GM11168 (cell line): ENCODE data around the gene AMELX.

Source experiments
- in situ Hi-C: fragments of 300-500 bp; cut with MboI; formaldehyde crosslinking; loops from one replicate; pipeline ENCODE4 v1.12.0; 2022; ENCODE audit warnings: low sequenced_read_pairs; ENCODE audit not compliant: unreplicated experiment

Gene AMELX

DNA sequence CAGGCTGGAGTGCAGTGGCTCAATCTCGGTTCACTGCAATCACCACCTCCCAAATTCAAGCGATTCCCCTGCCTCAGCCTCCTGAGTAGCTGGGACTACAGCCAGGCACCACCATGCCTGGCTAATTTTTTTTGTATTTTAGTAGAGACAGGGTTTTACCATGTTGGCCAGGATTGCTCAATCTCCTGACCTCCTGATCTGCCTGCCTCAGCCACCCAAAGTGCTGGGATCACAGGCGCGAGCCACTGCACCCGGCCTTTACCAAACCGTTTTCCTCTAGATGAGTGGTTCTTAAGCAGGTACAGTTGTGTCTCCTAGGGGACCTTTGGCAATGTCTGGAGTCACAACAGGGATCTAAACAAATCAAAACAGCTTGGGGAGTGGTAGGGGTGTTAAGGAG lies 11.6 kb downstream of the AMELX start:
- in situ Hi-C loops, result no loop called here

DNA sequence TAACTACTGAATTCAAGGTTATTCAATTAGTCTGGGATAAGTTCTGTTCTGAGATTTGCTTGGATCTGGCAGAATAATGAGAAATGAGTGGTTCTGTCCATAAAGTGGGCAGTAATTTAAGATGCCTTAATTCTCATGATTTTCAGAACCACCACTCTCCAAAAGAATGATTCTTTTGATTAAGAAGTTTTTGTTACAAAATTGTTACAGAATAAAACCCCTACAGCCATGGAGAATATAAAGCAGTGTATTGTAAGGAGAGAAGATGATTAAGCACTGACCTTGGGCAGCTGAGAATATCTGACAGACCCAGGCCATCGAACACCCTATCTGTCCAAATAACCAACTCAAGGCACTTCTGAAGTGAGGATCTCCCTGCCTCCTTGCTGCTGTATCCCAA lies 12.4 kb downstream of the AMELX start:
- in situ Hi-C loops, result no loop called here

DNA sequence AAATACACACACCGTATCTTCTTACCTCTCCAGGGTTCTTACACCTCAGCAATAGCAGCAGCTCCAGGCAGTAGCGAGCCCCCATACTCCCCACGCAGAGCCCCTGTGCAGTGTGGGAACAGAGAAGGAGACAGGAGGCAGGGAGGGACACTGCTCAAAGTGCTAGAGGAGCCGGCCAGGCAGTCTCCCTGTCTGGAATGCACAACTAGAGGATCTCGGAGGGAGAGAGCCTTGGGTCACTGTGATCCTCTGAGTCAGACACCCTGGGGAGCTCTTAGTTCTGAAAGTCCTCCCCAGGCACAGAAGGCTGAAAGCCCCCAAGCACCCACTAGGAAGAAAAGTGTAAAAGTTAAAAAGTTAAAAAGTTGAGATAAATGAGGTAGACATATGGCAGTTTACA lies 16.0 kb downstream of the AMELX start:
- in situ Hi-C loops, result no loop called here

DNA sequence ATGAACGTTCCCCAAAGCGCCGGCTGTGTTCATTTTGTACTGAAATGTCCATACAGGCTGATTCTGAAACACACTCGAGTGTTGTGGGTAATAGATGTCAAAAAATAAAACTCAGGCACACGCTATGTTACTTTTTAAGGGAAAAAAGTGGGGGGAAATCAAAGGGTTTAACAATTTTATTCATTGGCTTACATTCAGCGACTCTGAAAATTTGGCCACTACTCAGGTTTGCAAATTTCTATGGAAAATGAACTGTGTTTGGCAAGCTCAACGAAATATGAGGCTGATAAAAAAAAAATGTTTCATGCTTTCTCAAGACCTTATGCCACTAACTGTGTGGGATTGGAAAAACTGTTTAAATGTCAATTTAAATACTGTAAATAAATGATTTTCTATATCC lies 18.5 kb downstream of the AMELX start:
- in situ Hi-C loops, result no loop called here

GRCh38 chrX:11319806-11320520 lies 26.8 kb downstream of the AMELX start:
- in situ Hi-C loops, result no loop called here

DNA sequence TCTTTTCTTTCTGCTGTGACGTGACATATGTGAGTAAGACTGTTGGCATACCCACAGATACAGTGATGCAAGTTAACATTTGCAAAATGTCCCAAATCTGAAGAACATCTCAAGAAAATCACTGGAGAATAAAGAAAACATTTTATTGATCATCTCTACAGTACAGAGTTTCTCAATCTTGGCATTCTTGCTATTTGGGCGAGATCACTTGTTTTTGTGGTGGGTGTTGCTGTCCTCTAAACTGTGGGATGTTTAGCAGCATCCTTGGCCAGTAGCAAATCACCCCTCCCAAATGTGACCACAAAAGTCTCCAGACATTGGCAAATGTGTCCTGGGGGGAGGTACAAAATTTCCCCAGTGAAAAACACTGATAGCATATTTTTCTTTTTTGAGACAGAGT lies 28.8 kb downstream of the AMELX start:
- in situ Hi-C loops, result no loop called here

DNA sequence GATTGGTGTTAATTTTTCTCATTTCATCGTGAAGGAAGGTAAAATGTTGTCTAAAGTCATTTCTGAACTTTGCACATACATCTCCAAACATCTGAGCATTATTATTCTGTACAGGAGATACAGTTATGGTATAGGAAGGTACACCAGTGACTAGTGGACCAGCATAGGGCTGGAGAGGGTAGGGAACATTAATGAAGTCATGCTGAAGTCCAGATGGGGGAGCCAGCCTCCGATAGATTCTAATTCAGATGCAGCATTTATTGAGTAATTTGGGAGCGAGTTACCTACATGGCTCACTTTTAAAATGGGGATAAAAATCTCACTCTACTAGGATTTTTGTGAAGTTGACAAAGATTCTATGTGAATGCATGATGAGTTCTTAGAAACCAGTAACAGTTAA lies 34.9 kb downstream of the AMELX start:
- in situ Hi-C loops, result no loop called here

DNA sequence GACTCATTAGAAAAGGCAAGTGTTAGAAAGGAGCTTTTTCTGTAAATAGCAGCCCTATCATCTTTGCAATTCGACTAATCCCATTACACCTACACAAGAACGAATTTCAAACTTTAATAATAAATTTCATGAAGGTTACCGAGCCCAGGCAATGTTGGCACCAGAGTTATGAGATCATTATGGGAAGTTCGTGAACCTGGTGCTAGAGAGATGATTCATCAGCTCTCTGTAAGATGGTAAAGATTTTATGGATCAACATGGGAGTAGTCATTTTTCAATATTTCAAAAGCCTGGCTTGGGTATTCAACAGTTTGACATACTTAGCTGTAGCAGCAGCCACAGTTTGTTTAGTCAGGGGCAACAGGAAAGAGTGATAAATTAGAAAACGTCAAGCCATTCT lies 35.8 kb downstream of the AMELX start:
- in situ Hi-C loops, result no loop called here

- in situ Hi-C loops, result no loop called here
These were observed 38.6 kb downstream of the AMELX start for GRCh38 chrX:11331788-11332187.

DNA sequence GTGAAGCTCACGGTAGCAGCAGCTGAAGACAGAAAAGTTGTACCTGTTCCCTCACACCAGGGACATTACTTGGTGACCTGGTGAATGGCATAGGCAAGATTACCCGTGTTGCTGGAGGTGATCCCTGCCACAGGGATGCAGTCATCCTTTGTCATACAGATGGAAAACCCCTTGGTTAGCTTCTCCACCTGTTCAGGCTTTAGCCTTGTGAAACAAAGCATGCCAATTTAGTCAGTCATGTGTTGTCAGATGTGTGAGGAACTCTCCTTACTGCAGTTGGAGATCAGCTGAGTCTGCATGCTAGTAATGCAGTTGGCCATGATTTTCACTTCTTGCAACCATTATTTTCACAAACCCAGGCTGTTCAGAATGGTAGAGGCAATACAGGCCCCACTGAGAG lies 41.0 kb downstream of the AMELX start:
- in situ Hi-C loops, result no loop called here

DNA sequence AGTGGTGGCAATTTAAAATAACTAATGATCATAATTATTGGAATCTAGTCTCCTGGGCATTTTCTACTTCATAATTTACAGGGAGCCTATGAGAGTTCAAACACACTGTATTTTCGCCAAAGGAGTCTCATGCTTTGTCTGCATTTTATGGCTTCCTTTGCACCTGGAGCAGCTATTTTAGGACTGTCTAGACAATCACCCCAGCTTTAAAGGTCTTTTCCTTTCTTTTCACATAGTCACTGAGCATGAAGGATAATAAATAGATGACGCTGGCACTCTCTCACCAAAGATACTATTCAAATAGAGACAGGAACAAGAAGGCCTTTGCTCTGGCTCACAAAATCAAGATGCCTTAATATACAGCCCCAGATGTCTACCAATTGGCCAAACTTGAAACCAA lies 43.0 kb downstream of the AMELX start:
- in situ Hi-C loops, result no loop called here

DNA sequence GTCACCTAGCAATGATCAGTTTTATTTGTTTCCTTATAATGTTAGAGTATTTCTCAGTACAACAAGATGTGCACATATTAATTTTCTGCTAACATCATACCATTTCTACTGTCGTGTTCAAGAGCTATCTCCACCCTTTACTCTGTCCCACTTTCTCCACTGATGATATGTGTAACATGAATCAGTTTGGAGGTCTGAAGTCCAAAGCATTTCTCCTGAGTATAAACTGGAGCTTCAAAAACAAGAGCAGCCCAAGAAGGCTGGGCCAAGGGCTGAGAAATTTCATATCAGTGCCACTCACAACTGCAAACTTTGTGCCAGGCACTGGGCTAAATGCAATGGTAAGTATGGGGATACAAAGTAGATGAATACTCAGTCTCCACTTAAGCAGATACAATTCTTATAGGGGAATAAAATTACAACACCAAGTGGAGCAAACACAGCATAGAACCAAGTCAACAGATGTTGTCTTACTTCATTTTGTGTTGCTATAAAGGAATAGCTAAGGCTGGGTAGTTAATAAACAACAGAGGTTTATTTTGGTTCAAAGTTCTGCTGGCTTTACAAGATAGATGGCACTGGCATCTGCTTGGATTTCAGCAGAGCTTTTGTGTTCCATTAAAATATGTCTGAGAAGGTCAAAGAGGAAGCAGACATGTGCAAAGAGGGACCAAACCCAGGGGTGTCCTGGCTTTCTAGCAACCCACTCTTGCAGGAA lies 44.2 kb downstream of the AMELX start:
- in situ Hi-C loops, result no loop called here

GRCh38 chrX:11341274-11342201 lies 48.3 kb downstream of the AMELX start:
- in situ Hi-C loops, result no loop called here

DNA sequence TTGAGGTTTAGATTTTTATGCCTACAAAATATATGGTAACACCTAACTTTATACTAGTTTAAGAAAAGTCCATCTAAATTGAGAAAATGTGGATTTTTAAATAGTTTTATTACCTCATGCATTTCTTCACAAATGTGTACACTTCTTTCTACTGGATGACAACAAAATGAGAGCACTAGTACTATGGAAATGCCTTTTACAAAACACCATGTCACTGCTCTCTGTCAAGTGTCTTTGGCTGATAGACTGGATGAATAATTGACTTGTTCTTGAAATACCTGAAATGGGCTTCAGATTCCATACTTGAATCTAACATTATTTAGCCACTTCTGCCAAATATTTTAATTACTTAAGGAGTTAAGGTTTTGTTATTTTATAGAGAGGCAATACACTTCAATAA lies 49.5 kb downstream of the AMELX start:
- in situ Hi-C loops, result no loop called here

DNA sequence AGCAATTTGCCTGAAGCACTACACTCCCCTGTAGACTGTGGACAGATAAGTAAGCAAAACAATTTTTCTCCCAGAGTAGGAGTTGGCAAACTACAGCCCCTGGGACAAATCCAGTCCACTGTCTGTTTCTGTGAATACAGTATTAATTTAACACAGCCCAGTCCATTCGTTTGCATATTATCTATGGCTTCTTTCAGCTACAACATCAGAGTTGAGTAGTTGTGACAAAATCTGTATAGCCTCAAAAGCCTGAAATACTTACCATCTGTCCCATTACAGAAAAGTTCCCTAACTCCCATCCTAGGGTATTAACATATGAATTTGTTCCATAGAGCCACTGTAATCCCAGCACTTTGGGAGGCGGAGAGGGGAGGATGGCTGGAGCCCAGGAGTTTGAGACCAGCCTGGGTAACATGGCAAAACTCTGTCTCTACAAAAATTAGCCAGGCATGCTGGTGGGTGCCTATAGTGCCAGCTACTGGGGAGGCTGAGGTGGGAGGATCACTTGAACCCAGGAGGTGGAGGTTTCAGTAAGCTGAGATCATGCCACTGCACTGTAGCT lies 53.0 kb downstream of the AMELX start:
- in situ Hi-C loops, result no loop called here

GRCh38 chrX:11347300-11347699 lies 54.1 kb downstream of the AMELX start:
- in situ Hi-C loops, result no loop called here

DNA sequence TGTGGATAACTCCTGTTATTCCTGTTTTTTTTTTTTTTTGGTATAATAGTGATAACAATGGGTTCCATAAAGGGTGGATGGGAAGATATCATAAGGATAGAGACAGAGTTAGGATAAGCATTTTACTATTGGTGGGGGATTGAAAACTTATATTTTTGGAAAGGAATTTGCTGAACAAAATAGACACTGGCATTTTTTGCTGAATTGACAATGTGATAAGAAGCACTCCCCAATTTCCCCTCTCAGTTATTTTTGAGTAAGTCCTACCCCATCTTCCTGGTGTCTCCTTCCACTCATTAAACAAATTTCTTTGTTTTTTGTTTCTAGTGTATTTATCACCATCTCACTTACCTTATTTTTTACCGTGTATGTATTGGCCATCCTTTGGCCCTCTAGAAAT lies 55.8 kb downstream of the AMELX start:
- in situ Hi-C loops, result no loop called here

GRCh38 chrX:11349661-11350337 lies 56.6 kb downstream of the AMELX start:
- in situ Hi-C loops, result no loop called here
